Coronary artery (tissue), 2 donors: Measurements from ENCODE around the gene RAD51B.
A peak's percentile ranks its signal among the peaks of the same experiment; 100 is the strongest.

ENCODE experiments used
- DNase-seq: peaks from one replicate; pipeline ENCODE4 v3.0.0-alpha.2; 2017; ENCODE audit warnings: low spot score
- H3K27ac ChIP-seq, 2 donors: fragments of 200-600 bp; sonication (generic); one replicate each; pipeline ENCODE4 v1.5.1; 2016 to 2019
- H3K4me3 ChIP-seq: fragments of 200-600 bp; sonication (generic); 2 replicates; pipeline ENCODE4 v1.5.1; 2016; ENCODE audit warnings: mild to moderate bottlenecking, moderate library complexity
- CTCF ChIP-seq: fragments of 200-600 bp; sonication (generic); IDR thresholded peaks from one replicate; pipeline ENCODE4 v1.5.1; 2019; ENCODE audit warnings: antibody characterized with exemption

Gene RAD51B

GRCh38 chr14:68230202-68230949 is 410.8 kb downstream of the RAD51B start:
- no peak for TF ChIP-seq CTCF
- no peak for DNase-seq
- no peak overlapping the region for H3K4me3 ChIP-seq
- no peak overlapping the region for H3K27ac ChIP-seq

GRCh38 chr14:68230950-68231717 is 411.6 kb downstream of the RAD51B start:
- peak overlapping the region in 1 of 2 donors; percentile 38 for H3K27ac ChIP-seq
- TF ChIP-seq CTCF, result no peak
- no peak for DNase-seq
- H3K4me3 ChIP-seq, result no peak overlapping the region

GRCh38 chr14:68231898-68232297 is 412.3 kb downstream of the RAD51B start:
- Histone ChIP-seq H3K27ac (peak overlapping the region; percentile 76 to 86), H3K4me3 (no peak overlapping the region)
- TF ChIP-seq CTCF, result no peak
- no peak for DNase-seq

- Histone ChIP-seq H3K27ac (peak overlapping the region; percentile 76 to 86), H3K4me3 (no peak overlapping the region)
- no peak for DNase-seq
- TF ChIP-seq CTCF, result no peak
Observed at GRCh38 chr14:68232300-68233055, 412.9 kb downstream of the RAD51B start.

- Histone ChIP-seq H3K4me3 (no peak overlapping the region), H3K27ac (peak overlapping the region; percentile 76 to 86)
- TF ChIP-seq CTCF, result no peak
- no peak for DNase-seq
Observed at GRCh38 chr14:68233101-68233784, 413.7 kb downstream of the RAD51B start.

- Histone ChIP-seq H3K27ac (peak overlapping the region; percentile 76 to 86), H3K4me3 (no peak overlapping the region)
- TF ChIP-seq CTCF, result no peak
- no peak for DNase-seq
Observed at GRCh38 chr14:68234101-68234905, 414.7 kb downstream of the RAD51B start.
